ENCODE data around the gene PAMR1. TPM values are rescaled to one million over a fixed set of nuclear protein-coding genes. Genes with fewer than 3 reads are reported as not detected.
A peak's percentile ranks its signal among the peaks of the same experiment; 100 is the strongest.

PAMR1 gene
- total and polyA plus RNA-seq, 4 donors, result 0.60 to 15.2 (median 1.4) TPM

DNA sequence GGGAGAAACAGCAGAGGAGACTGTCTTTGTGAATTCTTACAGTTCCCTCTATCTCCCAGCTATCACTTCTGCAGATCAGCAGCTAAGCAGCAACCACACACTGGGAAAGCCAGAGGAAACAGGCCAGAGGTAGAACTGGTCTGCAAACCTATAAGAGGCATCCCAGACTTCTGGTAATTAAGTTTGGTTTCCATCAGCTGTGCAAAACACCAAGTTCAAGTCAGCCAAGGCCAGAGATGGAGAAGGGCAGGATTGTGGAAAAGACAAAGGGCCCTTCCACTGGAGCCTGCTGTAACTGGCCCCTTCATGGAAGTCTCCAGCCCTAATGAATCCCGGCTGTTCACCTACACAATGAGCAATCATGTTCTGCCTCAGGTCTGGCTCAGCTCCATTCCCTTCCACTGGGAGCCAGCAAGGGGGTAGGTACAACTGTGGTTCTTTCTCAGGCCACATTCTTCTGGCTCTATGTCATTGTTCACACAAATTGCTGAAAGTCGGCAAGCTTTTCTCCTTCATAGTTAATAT, 4.6 kb upstream of the PAMR1 start:
- Histone ChIP-seq H3K9ac (ENCODE audit: insufficient read depth in 1 of 2, low read length in 2 of 2) (no peak overlapping the region), H3K4me3 (no peak overlapping the region), H3K27me3 (ENCODE audit: control insufficient read depth in 3 of 3, insufficient read depth in 3 of 3, low read length in 2 of 3) (no peaks in the 10 kb centered on the region), H3K9me3 (ENCODE audit: control insufficient read depth in 4 of 4, insufficient read depth in 3 of 4, low read length in 3 of 4) (peaks cover 0 to 2% (median 0%) of the 10 kb centered on the region in 4 donors), H3K4me1 (ENCODE audit: control insufficient read depth in 5 of 5, insufficient read depth in 5 of 5, low read length in 5 of 5) (peaks cover 0 to 13% (median 0%) of the 10 kb centered on the region in 5 donors), H3K36me3 (ENCODE audit: control insufficient read depth in 4 of 4, insufficient read depth in 4 of 4, low read length in 4 of 4) (no peaks in the 10 kb centered on the region), H3K27ac (ENCODE audit: low read depth in 1 of 2, low read length in 1 of 2) (no peak overlapping the region)
- DNase-seq (peak in 1 of 3 donors; percentile 27), ATAC-seq (ENCODE audit: insufficient read depth, low FRiP score) (no peak)
- TF ChIP-seq, protein P1, sequence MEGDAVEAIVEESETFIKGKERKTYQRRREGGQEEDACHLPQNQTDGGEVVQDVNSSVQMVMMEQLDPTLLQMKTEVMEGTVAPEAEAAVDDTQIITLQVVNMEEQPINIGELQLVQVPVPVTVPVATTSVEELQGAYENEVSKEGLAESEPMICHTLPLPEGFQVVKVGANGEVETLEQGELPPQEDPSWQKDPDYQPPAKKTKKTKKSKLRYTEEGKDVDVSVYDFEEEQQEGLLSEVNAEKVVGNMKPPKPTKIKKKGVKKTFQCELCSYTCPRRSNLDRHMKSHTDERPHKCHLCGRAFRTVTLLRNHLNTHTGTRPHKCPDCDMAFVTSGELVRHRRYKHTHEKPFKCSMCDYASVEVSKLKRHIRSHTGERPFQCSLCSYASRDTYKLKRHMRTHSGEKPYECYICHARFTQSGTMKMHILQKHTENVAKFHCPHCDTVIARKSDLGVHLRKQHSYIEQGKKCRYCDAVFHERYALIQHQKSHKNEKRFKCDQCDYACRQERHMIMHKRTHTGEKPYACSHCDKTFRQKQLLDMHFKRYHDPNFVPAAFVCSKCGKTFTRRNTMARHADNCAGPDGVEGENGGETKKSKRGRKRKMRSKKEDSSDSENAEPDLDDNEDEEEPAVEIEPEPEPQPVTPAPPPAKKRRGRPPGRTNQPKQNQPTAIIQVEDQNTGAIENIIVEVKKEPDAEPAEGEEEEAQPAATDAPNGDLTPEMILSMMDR (IDR thresholded peaks at IDR 0.05; ENCODE audit: control extremely low read depth, extremely low read depth), result no peak
- WGBS, 2 donors, result 66 to 73% methylated on average over 2 of the region's 2 CpGs

DNA sequence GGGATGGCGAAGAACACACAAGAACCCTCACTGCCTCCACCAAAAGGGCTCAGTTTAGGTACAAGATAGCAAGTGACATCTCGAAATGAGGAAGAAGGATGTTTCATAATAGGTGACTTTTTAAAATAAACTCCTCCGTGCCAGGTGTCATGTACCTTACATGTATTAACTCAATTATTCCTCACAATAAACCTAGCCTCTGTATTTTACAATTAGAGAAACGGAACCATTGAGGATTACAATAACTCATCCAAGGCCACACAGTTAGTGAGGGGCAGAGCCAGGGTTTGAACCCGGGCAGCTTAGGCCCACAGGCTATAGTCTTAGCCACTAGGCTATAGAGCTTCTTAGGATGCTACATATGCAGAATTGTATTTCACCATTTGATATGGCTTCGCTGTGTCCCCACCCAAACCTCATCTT, 965 bp upstream of the PAMR1 start:
- TF ChIP-seq, protein P1 (IDR thresholded peaks at IDR 0.05; ENCODE audit: control extremely low read depth, extremely low read depth), result no peak
- Histone ChIP-seq H3K9ac (ENCODE audit: insufficient read depth in 1 of 2, low read length in 2 of 2) (no peak overlapping the region), H3K27ac (ENCODE audit: low read depth in 1 of 2, low read length in 1 of 2) (no peak overlapping the region), H3K36me3 (ENCODE audit: control insufficient read depth in 4 of 4, insufficient read depth in 4 of 4, low read length in 4 of 4) (no peaks in the 10 kb centered on the region), H3K4me3 (no peak overlapping the region), H3K4me1 (ENCODE audit: control insufficient read depth in 5 of 5, insufficient read depth in 5 of 5, low read length in 5 of 5) (peaks cover 0 to 24% (median 0%) of the 10 kb centered on the region in 5 donors), H3K27me3 (ENCODE audit: control insufficient read depth in 3 of 3, insufficient read depth in 3 of 3, low read length in 2 of 3) (no peaks in the 10 kb centered on the region), H3K9me3 (ENCODE audit: control insufficient read depth in 4 of 4, insufficient read depth in 3 of 4, low read length in 3 of 4) (peaks cover 0 to 2% (median 0%) of the 10 kb centered on the region in 4 donors)
- ATAC-seq (ENCODE audit: insufficient read depth, low FRiP score) (no peak), DNase-seq (no peak)
- 50 to 63% methylated on average over 6 of the region's 6 CpGs for WGBS, 2 donors

DNA sequence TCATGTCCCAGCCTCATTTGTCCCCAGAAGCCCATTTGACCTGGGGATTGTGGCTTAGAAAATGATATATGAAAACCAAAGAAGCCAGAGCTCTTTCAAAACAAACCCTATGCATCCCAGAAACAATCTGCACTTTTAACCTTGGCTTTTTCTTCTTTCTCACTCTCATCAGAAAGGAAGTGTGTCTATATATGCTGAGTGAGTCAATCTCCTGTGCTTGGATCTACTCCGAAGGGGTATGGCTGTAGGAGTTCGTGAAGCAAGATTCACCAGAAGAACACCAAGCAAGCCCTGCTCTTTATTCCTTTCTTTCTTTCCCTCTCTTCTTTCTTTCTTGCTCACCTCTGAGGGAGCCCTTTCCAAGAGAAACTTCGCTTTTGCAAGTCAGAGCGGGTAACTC, 636 bp downstream of the PAMR1 start:
- 68 to 77% methylated on average over 4 of the region's 4 CpGs for WGBS, 2 donors
- Histone ChIP-seq H3K4me3 (no peak overlapping the region), H3K9me3 (ENCODE audit: control insufficient read depth in 4 of 4, insufficient read depth in 3 of 4, low read length in 3 of 4) (no peaks in the 10 kb centered on the region), H3K36me3 (ENCODE audit: control insufficient read depth in 4 of 4, insufficient read depth in 4 of 4, low read length in 4 of 4) (no peaks in the 10 kb centered on the region), H3K4me1 (ENCODE audit: control insufficient read depth in 5 of 5, insufficient read depth in 5 of 5, low read length in 5 of 5) (peaks cover 0 to 36% (median 0%) of the 10 kb centered on the region in 5 donors), H3K27ac (ENCODE audit: low read depth in 1 of 2, low read length in 1 of 2) (no peak overlapping the region), H3K9ac (ENCODE audit: insufficient read depth in 1 of 2, low read length in 2 of 2) (no peak overlapping the region), H3K27me3 (ENCODE audit: control insufficient read depth in 3 of 3, insufficient read depth in 3 of 3, low read length in 2 of 3) (no peaks in the 10 kb centered on the region)
- TF ChIP-seq, protein P1 (IDR thresholded peaks at IDR 0.05; ENCODE audit: control extremely low read depth, extremely low read depth), result no peak
- DNase-seq (no peak), ATAC-seq (ENCODE audit: insufficient read depth, low FRiP score) (no peak)

DNA sequence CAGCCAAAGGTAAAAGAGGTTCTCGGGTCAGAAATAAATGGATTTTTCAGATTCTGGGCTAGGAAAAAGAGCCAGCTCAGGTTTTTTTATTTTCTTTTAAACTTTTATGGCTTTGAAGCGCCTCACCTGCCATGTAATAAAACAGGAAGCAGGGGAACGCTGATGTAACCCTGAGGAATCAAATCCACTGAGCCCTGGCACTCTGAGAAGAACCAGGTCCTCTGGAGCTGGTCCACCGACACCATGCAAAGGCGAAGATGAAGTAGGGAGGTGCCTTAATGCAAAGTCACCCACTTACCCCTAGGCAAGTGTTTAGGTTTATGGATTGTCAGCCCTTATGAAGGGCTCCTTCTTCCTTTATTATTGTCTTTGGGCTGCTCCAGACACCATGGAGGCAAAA, 1.6 kb downstream of the PAMR1 start:
- no peak for DNase-seq
- 82 to 83% methylated on average over 5 of the region's 5 CpGs for WGBS, 2 donors
- Histone ChIP-seq H3K36me3 (ENCODE audit: control insufficient read depth in 4 of 4, insufficient read depth in 4 of 4, low read length in 4 of 4) (no peaks in the 10 kb centered on the region), H3K4me1 (ENCODE audit: control insufficient read depth in 5 of 5, insufficient read depth in 5 of 5, low read length in 5 of 5) (peaks cover 0 to 37% (median 0%) of the 10 kb centered on the region in 5 donors), H3K27ac (ENCODE audit: low read depth in 1 of 2, low read length in 1 of 2) (no peak overlapping the region), H3K4me3 (no peak overlapping the region), H3K9ac (ENCODE audit: insufficient read depth in 1 of 2, low read length in 2 of 2) (no peak overlapping the region), H3K9me3 (ENCODE audit: control insufficient read depth in 4 of 4, insufficient read depth in 3 of 4, low read length in 3 of 4) (no peaks in the 10 kb centered on the region), H3K27me3 (ENCODE audit: control insufficient read depth in 3 of 3, insufficient read depth in 3 of 3, low read length in 2 of 3) (no peaks in the 10 kb centered on the region)
- no peak for ATAC-seq (ENCODE audit: insufficient read depth, low FRiP score)
- TF ChIP-seq, protein P1 (IDR thresholded peaks at IDR 0.05; ENCODE audit: control extremely low read depth, extremely low read depth), result no peak
